Spleen (tissue), 11 donors: Measurements from ENCODE around the gene MUS81. TPM values are rescaled to one million over a fixed set of nuclear protein-coding genes. Genes with fewer than 3 reads are reported as not detected.
A peak's percentile ranks its signal among the peaks of the same experiment; 100 is the strongest.

ENCODE experiments used
- DNase-seq: peaks from one replicate; pipeline ENCODE4 v3.0.0-alpha.2; 2020
- H3K27ac ChIP-seq, 8 donors: fragments of 200-600 bp; sonication (generic) in 7 of 8; 1 replicate in 4 of 8; 2 replicates in 4 of 8; pipeline versions ENCODE4 v1.5.0 to v1.8.0; 2016 to 2021; ENCODE audit warnings: inconsistent platforms in 4 of 8, mild to moderate bottlenecking in 4 of 8, moderate library complexity in 1 of 8
- H3K27me3 ChIP-seq, 7 donors: fragments of 200-600 bp; sonication (generic) in 6 of 7; replicated peaks in 1 of 7; 1 replicate in 4 of 7; 2 replicates in 3 of 7; pipeline versions ENCODE4 v1.5.0 to v1.8.0; 2016 to 2021; ENCODE audit warnings: inconsistent platforms in 3 of 7, mild to moderate bottlenecking in 1 of 7
- H3K36me3 ChIP-seq, 6 donors: fragments of 200-600 bp; sonication (generic) in 5 of 6; 1 replicate in 4 of 6; 2 replicates in 2 of 6; pipeline versions ENCODE4 v1.5.0 to v1.8.0; 2016 to 2021; ENCODE audit warnings: inconsistent platforms in 2 of 6
- H3K4me1 ChIP-seq, 6 donors: fragments of 200-600 bp; sonication (generic) in 5 of 6; 1 replicate in 3 of 6; 2 replicates in 3 of 6; pipeline versions ENCODE4 v1.5.0 to v1.8.0; 2016 to 2021; ENCODE audit warnings: inconsistent platforms in 3 of 6
- H3K4me3 ChIP-seq, 8 donors: fragments of 200-600 bp; sonication (generic) in 7 of 8; 1 replicate in 4 of 8; 2 replicates in 4 of 8; pipeline versions ENCODE4 v1.5.0 to v1.8.0; 2016 to 2021; ENCODE audit warnings: inconsistent platforms in 4 of 8, mild to moderate bottlenecking in 4 of 8, moderate library complexity in 2 of 8
- H3K9me3 ChIP-seq, 8 donors: fragments of 200-600 bp; sonication (generic) in 7 of 8; 1 replicate in 4 of 8; 2 replicates in 4 of 8; pipeline versions ENCODE4 v1.5.0 to v1.8.0; 2016 to 2021; ENCODE audit warnings: inconsistent platforms in 4 of 8
- POLR2A ChIP-seq, 3 donors: fragments of 450-650 bp; IDR thresholded peaks; one replicate each; pipeline ENCODE4 v1.5.1; 2017; ENCODE audit warnings: antibody characterized with exemption in 3 of 3, mild to moderate bottlenecking in 1 of 3
- POLR2AphosphoS5 ChIP-seq, 3 donors: sonication (generic); formaldehyde crosslinking; IDR thresholded peaks; one replicate each; pipeline ENCODE4 v1.5.1; 2017; ENCODE audit warnings: antibody characterized with exemption in 3 of 3
- WGBS, 5 donors: extraction: QIAGEN DNeasy Blood & Tissue Kit in 3 of 5; methylation state at CpG; one replicate each; pipeline versions ENCODE4 v1.1.5 to v1.1.7; 2013 to 2018; 5-methylcytosine and 5-hydroxymethylcytosine counted together
- intact Hi-C: fragments of 100-400 bp; cut with DNase I; formaldehyde crosslinking; loops from one replicate; pipeline ENCODE4 v1.15.0; 2023; ENCODE audit warnings: low total_unique reads
- polyA plus RNA-seq, 3 donors: library from polyadenylated mRNA; stranded (reverse); fragments of 200-250 nt; gene quantifications; one replicate each; pipeline ENCODE4 v1.2.1, GENCODE V29; 2013
- total RNA-seq, 7 donors: library from RNA; depleted of rRNA in 3 of 7; stranded (reverse); fragments of >200 nt in 3 of 7; fragmentation: NEBNext Ultra II Directional in 4 of 7; extraction: Animal tissue kit (Norgen Biotek cat#: 25700) in 4 of 7; gene quantifications; one replicate each; pipeline versions ENCODE4 v1.1.0 to v1.2.1, GENCODE V29; 2016 to 2021
- TF ChIP-seq, protein P1 (sequence below), 11 experiments: fragments of 200-600 bp in 7 of 11; fragments of 450-650 bp in 4 of 11; sonication (generic) in 4 of 11; IDR thresholded peaks in 8 of 11; conservative IDR thresholded peaks in 3 of 11; 1 replicate in 7 of 11; 2 replicates in 4 of 11; pipeline versions ENCODE4 v1.4.0 to v1.8.0; 2016 to 2021; ENCODE audit warnings: antibody characterized with exemption in 11 of 11, inconsistent platforms in 4 of 11, mild to moderate bottlenecking in 1 of 11
- donor health status: healthy with polysubstance abuse.
- donor health status: DM: no; HTN: no; CAD: no; lungs with moderate emphysema.
- donor health status: DM: no; HTN: no; CAD: no.
- donor health status: Bipolar disorder and iron deficiency.
- donor health status: healthy.
- donor health status: DM: no; HTN: no; CAD: no.
- donor health status: DM: yes; HTN: yes; CAD: no.

MUS81 gene
- total and polyA plus RNA-seq, 10 donors = 54.8 to 93.5 (median 72.7) TPM

DNA sequence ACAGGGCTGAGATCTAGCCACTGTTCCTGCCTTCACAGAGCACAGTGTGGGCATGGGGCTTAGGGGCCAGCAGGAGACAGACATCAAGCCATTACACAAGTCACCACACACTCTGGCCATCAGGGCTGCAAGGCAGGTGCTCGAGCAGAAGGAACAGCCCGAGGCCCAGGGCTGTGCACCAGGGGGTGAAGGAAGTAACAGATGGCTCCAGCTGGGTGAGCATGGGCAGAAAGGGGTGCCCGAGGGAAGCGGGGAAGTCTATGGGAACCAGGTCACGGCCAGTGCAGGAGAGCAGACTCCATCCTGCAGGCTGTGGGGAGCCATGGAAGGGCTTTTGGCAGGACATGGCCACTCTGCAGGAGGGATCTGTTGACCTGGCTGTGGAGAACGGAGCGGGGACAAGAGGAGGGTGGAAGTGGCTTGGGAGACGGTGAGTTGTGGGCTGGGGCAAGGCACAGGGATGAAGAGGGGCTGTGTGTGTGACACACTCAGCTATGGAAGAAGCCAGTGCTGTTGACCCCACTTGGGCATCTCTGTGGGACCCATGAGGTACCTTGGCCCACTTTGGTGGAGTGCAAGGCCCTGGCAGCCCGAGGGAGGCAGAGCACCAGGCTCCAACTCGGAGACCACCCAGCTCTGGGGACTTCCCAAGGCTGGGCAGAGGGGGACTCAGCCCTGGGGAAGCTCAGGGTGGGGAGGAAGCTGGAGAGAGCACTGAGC lies 55.0 kb downstream of the MUS81 start:
- Histone ChIP-seq H3K27ac (peak overlapping the region in 7 of 8 donors; percentile 36 to 98 (median 71)), H3K4me1 (peaks cover 37 to 74% (median 56%) of the 10 kb centered on the region in 6 donors), H3K36me3 (peaks cover 0 to 14% (median 0%) of the 10 kb centered on the region in 6 donors), H3K27me3 (peaks cover 0 to under 1% (median 0%) of the 10 kb centered on the region in 7 donors), H3K9me3 (no peaks in the 10 kb centered on the region), H3K4me3 (peak overlapping the region in 2 of 8 donors; percentile 13 to 15)
- DNase-seq = no peak
- intact Hi-C loops = no loop called here
- TF ChIP-seq, protein P1, sequence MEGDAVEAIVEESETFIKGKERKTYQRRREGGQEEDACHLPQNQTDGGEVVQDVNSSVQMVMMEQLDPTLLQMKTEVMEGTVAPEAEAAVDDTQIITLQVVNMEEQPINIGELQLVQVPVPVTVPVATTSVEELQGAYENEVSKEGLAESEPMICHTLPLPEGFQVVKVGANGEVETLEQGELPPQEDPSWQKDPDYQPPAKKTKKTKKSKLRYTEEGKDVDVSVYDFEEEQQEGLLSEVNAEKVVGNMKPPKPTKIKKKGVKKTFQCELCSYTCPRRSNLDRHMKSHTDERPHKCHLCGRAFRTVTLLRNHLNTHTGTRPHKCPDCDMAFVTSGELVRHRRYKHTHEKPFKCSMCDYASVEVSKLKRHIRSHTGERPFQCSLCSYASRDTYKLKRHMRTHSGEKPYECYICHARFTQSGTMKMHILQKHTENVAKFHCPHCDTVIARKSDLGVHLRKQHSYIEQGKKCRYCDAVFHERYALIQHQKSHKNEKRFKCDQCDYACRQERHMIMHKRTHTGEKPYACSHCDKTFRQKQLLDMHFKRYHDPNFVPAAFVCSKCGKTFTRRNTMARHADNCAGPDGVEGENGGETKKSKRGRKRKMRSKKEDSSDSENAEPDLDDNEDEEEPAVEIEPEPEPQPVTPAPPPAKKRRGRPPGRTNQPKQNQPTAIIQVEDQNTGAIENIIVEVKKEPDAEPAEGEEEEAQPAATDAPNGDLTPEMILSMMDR (IDR thresholded peaks at IDR 0.05 in 8 of 11, conservative IDR thresholded peaks at IDR 0.05 in 3 of 11) = no peak
- TF ChIP-seq POLR2AphosphoS5 (IDR thresholded peaks at IDR 0.05) (no peak), POLR2A (IDR thresholded peaks at IDR 0.05) (no peak)
- 34 to 57% (median 48%) methylated on average over 9 to 10 of the region's 10 CpGs for WGBS, 5 donors

DNA sequence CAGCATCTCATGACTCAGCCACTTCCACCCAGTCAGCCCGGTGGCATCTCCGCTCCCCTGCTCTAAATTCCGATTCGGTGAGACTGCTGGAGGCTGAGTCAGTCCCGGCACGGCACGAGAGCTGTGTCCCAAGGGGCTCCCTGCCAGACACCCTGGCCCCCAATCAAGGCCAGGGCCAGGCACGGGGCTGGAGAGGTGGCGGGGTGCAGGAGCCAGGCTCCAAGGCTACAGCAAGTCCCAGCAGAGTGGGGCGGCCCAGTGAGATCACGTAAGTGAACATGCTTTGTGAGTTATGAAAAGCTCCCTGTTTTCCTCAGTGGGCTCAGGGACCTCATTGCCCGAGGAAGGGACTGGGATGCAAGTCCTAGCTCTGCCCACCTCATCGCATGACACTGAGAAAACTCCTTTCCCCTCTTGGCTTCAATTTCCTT lies 55.6 kb downstream of the MUS81 start:
- Histone ChIP-seq H3K36me3 (peaks cover 0 to 19% (median 2%) of the 10 kb centered on the region in 6 donors), H3K4me3 (peak overlapping the region in 2 of 8 donors; percentile 13 to 15), H3K27me3 (no peaks in the 10 kb centered on the region), H3K4me1 (peaks cover 43 to 80% (median 62%) of the 10 kb centered on the region in 6 donors), H3K9me3 (no peaks in the 10 kb centered on the region), H3K27ac (peak overlapping the region in 7 of 8 donors; percentile 36 to 98 (median 71))
- intact Hi-C loops = no loop called here
- WGBS, 5 donors = 26 to 54% (median 32%) methylated on average over 3 to 13 of the region's 13 CpGs
- TF ChIP-seq POLR2AphosphoS5 (IDR thresholded peaks at IDR 0.05) (peak; percentile 64 to 77 (median 65)), POLR2A (IDR thresholded peaks at IDR 0.05) (no peak)
- TF ChIP-seq, protein P1 (IDR thresholded peaks at IDR 0.05 in 8 of 11, conservative IDR thresholded peaks at IDR 0.05 in 3 of 11) = no peak
- DNase-seq = peak; percentile 84

Other genes starting within 250 kb of the MUS81 start
- gene MAP3K11, start 246.2 kb upstream of the MUS81 start, total RNA-seq = 100 to 1,000 TPM in 3 of 7 donors, 10 to 100 TPM in 4; 93.5 to 158 (median 99.9) TPM
- 100 to 1,000 TPM in 1 of 3 donors, 10 to 100 TPM in 2; 29.4 to 109 (median 97.7) TPM for gene MAP3K11, start 246.2 kb upstream of the MUS81 start, polyA plus RNA-seq
- gene PCNX3, start 244.7 kb upstream of the MUS81 start, total RNA-seq = 10 to 100 TPM; 38.6 to 51.3 (median 47.4) TPM
- 10 to 100 TPM in 2 of 3 donors, 1 to 10 TPM in 1; 9.2 to 24.9 (median 17.7) TPM for gene PCNX3, start 244.7 kb upstream of the MUS81 start, polyA plus RNA-seq
- 100 to 1,000 TPM; 167 to 308 (median 255) TPM for gene SIPA1, start 222.3 kb upstream of the MUS81 start, total RNA-seq
- 100 to 1,000 TPM; 269 to 423 (median 327) TPM for gene SIPA1, start 222.3 kb upstream of the MUS81 start, polyA plus RNA-seq
- gene RELA, start 197.5 kb upstream of the MUS81 start, total RNA-seq = 100 to 1,000 TPM in 1 of 7 donors, 10 to 100 TPM in 6; 68.2 to 115 (median 85.3) TPM
- 10 to 100 TPM; 25.8 to 43.0 (median 25.9) TPM for gene RELA, start 197.5 kb upstream of the MUS81 start, polyA plus RNA-seq
- 10 to 100 TPM; 55.0 to 85.8 (median 63.6) TPM for gene KAT5, start 148.2 kb upstream of the MUS81 start, total RNA-seq
- gene KAT5, start 148.2 kb upstream of the MUS81 start, polyA plus RNA-seq = 100 to 1,000 TPM in 1 of 3 donors, 10 to 100 TPM in 2; 55.3 to 103 (median 72.4) TPM
- 100 to 1,000 TPM in 2 of 7 donors, 10 to 100 TPM in 5; 51.0 to 141 (median 54.4) TPM for gene RNASEH2C, start 139.6 kb upstream of the MUS81 start, total RNA-seq
- 100 to 1,000 TPM in 2 of 3 donors, 10 to 100 TPM in 1; 56.3 to 124 (median 112) TPM for gene RNASEH2C, start 139.6 kb upstream of the MUS81 start, polyA plus RNA-seq
- 10 to 100 TPM; 28.9 to 58.9 (median 33.1) TPM for gene AP5B1, start 79.5 kb upstream of the MUS81 start, total RNA-seq
- 10 to 100 TPM in 1 of 3 donors, 1 to 10 TPM in 2; 2.8 to 12.6 (median 3.3) TPM for gene AP5B1, start 79.5 kb upstream of the MUS81 start, polyA plus RNA-seq
- gene OVOL1, start 73.4 kb upstream of the MUS81 start, total RNA-seq = under 1 TPM in 2 of 7 donors, not detected in 5; 0.14 to 0.47 TPM
- under 1 TPM in 2 of 3 donors, not detected in 1; 0.03 to 0.06 TPM for gene OVOL1, start 73.4 kb upstream of the MUS81 start, polyA plus RNA-seq
- gene SNX32, start 26.5 kb upstream of the MUS81 start, total RNA-seq = 1 to 10 TPM in 2 of 7 donors, under 1 TPM in 3, not detected in 2; 0.22 to 1.2 (median 0.77) TPM
- 1 to 10 TPM in 1 of 3 donors, under 1 TPM in 2; 0.45 to 1.5 (median 0.89) TPM for gene SNX32, start 26.5 kb upstream of the MUS81 start, polyA plus RNA-seq
- gene CFL1, start 2.3 kb upstream of the MUS81 start, total RNA-seq = 1,000 to 10,000 TPM in 2 of 7 donors, 100 to 1,000 TPM in 5; 666 to 1,219 (median 868) TPM
- 100 to 1,000 TPM; 562 to 869 (median 862) TPM for gene CFL1, start 2.3 kb upstream of the MUS81 start, polyA plus RNA-seq
- 10 to 100 TPM; 21.0 to 53.5 (median 38.4) TPM for gene EFEMP2, start 12.4 kb downstream of the MUS81 start, total RNA-seq
- 10 to 100 TPM; 22.5 to 39.1 (median 31.4) TPM for gene EFEMP2, start 12.4 kb downstream of the MUS81 start, polyA plus RNA-seq
- 10 to 100 TPM; 18.8 to 38.2 (median 29.5) TPM for gene CTSW, start 19.4 kb downstream of the MUS81 start, total RNA-seq
- 10 to 100 TPM in 2 of 3 donors, 1 to 10 TPM in 1; 5.6 to 13.2 (median 10.8) TPM for gene CTSW, start 19.4 kb downstream of the MUS81 start, polyA plus RNA-seq
- gene FIBP, start 28.0 kb downstream of the MUS81 start, total RNA-seq = 10 to 100 TPM; 52.3 to 79.0 (median 64.9) TPM
- 10 to 100 TPM; 61.9 to 66.3 (median 62.3) TPM for gene FIBP, start 28.0 kb downstream of the MUS81 start, polyA plus RNA-seq
- 10 to 100 TPM; 38.7 to 61.7 (median 44.4) TPM for gene CCDC85B, start 30.2 kb downstream of the MUS81 start, total RNA-seq
- 100 to 1,000 TPM in 1 of 3 donors, 10 to 100 TPM in 2; 53.9 to 131 (median 96.2) TPM for gene CCDC85B, start 30.2 kb downstream of the MUS81 start, polyA plus RNA-seq
- gene FOSL1, start 40.0 kb downstream of the MUS81 start, total RNA-seq = 1 to 10 TPM in 6 of 7 donors, under 1 TPM in 1; 0.42 to 5.4 (median 1.6) TPM
- 1 to 10 TPM in 2 of 3 donors, under 1 TPM in 1; 0.59 to 1.2 (median 1.2) TPM for gene FOSL1, start 40.0 kb downstream of the MUS81 start, polyA plus RNA-seq
- 10 to 100 TPM; 22.0 to 40.9 (median 31.7) TPM for gene C11orf68, start 58.6 kb downstream of the MUS81 start, total RNA-seq
- gene C11orf68, start 58.6 kb downstream of the MUS81 start, polyA plus RNA-seq = 10 to 100 TPM; 34.3 to 44.9 (median 36.7) TPM
- 10 to 100 TPM; 58.3 to 84.2 (median 69.6) TPM for gene DRAP1, start 59.0 kb downstream of the MUS81 start, total RNA-seq
- 100 to 1,000 TPM; 116 to 123 (median 122) TPM for gene DRAP1, start 59.0 kb downstream of the MUS81 start, polyA plus RNA-seq
- gene TSGA10IP, start 85.0 kb downstream of the MUS81 start, total RNA-seq = under 1 TPM in 1 of 7 donors, not detected in 6; 0.24 TPM
- under 1 TPM; 0.06 to 0.24 (median 0.14) TPM for gene TSGA10IP, start 85.0 kb downstream of the MUS81 start, polyA plus RNA-seq
- 10 to 100 TPM; 26.6 to 64.7 (median 54.9) TPM for gene SART1, start 101.3 kb downstream of the MUS81 start, total RNA-seq
- 100 to 1,000 TPM in 2 of 3 donors, 10 to 100 TPM in 1; 80.3 to 117 (median 109) TPM for gene SART1, start 101.3 kb downstream of the MUS81 start, polyA plus RNA-seq
- 10 to 100 TPM; 24.5 to 39.2 (median 35.5) TPM for gene EIF1AD, start 141.7 kb downstream of the MUS81 start, total RNA-seq
- gene EIF1AD, start 141.7 kb downstream of the MUS81 start, polyA plus RNA-seq = 10 to 100 TPM; 14.3 to 22.0 (median 15.4) TPM
- gene BANF1, start 142.1 kb downstream of the MUS81 start, total RNA-seq = 100 to 1,000 TPM in 3 of 7 donors, 10 to 100 TPM in 4; 50.5 to 139 (median 92.9) TPM
- gene BANF1, start 142.1 kb downstream of the MUS81 start, polyA plus RNA-seq = 100 to 1,000 TPM; 151 to 219 (median 196) TPM
- gene CST6, start 151.6 kb downstream of the MUS81 start, total RNA-seq = not detected
- gene CST6, start 151.6 kb downstream of the MUS81 start, polyA plus RNA-seq = 1 to 10 TPM in 1 of 3 donors, under 1 TPM in 2; 0.76 to 1.4 (median 0.93) TPM
- gene CATSPER1, start 166.0 kb downstream of the MUS81 start, total RNA-seq = 1 to 10 TPM in 3 of 7 donors, under 1 TPM in 2, not detected in 2; 0.70 to 1.2 (median 1.1) TPM
- gene CATSPER1, start 166.0 kb downstream of the MUS81 start, polyA plus RNA-seq = under 1 TPM; 0.30 to 0.51 (median 0.50) TPM
- gene GAL3ST3, start 188.7 kb downstream of the MUS81 start, total RNA-seq = not detected
- gene GAL3ST3, start 188.7 kb downstream of the MUS81 start, polyA plus RNA-seq = under 1 TPM; 0.03 to 0.04 (median 0.03) TPM
- 100 to 1,000 TPM; 139 to 195 (median 164) TPM for gene SF3B2, start 191.9 kb downstream of the MUS81 start, total RNA-seq
- 100 to 1,000 TPM in 1 of 3 donors, 10 to 100 TPM in 2; 77.5 to 104 (median 89.9) TPM for gene SF3B2, start 191.9 kb downstream of the MUS81 start, polyA plus RNA-seq
- 100 to 1,000 TPM in 5 of 7 donors, 10 to 100 TPM in 2; 65.8 to 126 (median 110) TPM for gene PACS1, start 209.8 kb downstream of the MUS81 start, total RNA-seq
- gene PACS1, start 209.8 kb downstream of the MUS81 start, polyA plus RNA-seq = 10 to 100 TPM; 20.6 to 35.1 (median 20.9) TPM